Fibroblast of lung (primary cell): ENCODE results near the gene FOXL3. TPM values are rescaled to one million over a fixed set of nuclear protein-coding genes. Genes with fewer than 3 reads are reported as not detected.

Experiments used
- DNase-seq, 2 donors: peaks; one replicate each; pipeline versions ENCODE4 v3.0.0 to v3.0.0-alpha.2; 2010; ENCODE audit warnings: low read depth in 2 of 2
- H2AFZ ChIP-seq: 2 replicates; pipeline ENCODE4 v1.5.1; 2012; ENCODE audit warnings: low read length, control low read depth, inconsistent platforms
- H3K27ac ChIP-seq: 2 replicates; pipeline ENCODE4 v1.5.1; 2011; ENCODE audit warnings: low read length, control low read depth; ENCODE audit not compliant: insufficient read depth
- H3K27me3 ChIP-seq: 2 replicates; pipeline ENCODE4 v1.5.1; 2011; ENCODE audit warnings: mild to moderate bottlenecking, low read length; ENCODE audit not compliant: control insufficient read depth, insufficient read depth
- H3K36me3 ChIP-seq: 2 replicates; pipeline ENCODE4 v1.5.1; 2011; ENCODE audit warnings: low read length; ENCODE audit not compliant: control insufficient read depth, insufficient read depth
- H3K4me1 ChIP-seq: 2 replicates; pipeline ENCODE4 v1.5.1; 2011; ENCODE audit warnings: low read length; ENCODE audit not compliant: control insufficient read depth, insufficient read depth; ENCODE audit errors: extremely low read depth
- H3K4me2 ChIP-seq: 2 replicates; pipeline ENCODE4 v1.5.1; 2011; ENCODE audit warnings: low read length, control low read depth; ENCODE audit not compliant: insufficient read depth; ENCODE audit errors: extremely low read depth
- H3K4me3 ChIP-seq, 4 experiments: fragments of 200-600 bp in 1 of 4; sonication (generic) in 1 of 4; replicated peaks in 1 of 4; 2 replicates each; pipeline ENCODE4 v1.5.1; 2011 to 2016; ENCODE audit warnings: low read length in 4 of 4, low read depth in 3 of 4, mild to moderate bottlenecking in 3 of 4, control low read depth in 2 of 4, inconsistent platforms in 1 of 4, mixed read lengths in 1 of 4; ENCODE audit not compliant: insufficient read depth in 1 of 4; ENCODE audit errors: control extremely low read depth in 1 of 4
- H3K79me2 ChIP-seq: 2 replicates; pipeline ENCODE4 v1.5.1; 2012; ENCODE audit warnings: mild to moderate bottlenecking, low read length, inconsistent platforms; ENCODE audit not compliant: control insufficient read depth, insufficient read depth
- H3K9ac ChIP-seq: 2 replicates; pipeline ENCODE4 v1.5.1; 2011; ENCODE audit warnings: mild to moderate bottlenecking, low read length, control low read depth; ENCODE audit not compliant: insufficient read depth
- H3K9me3 ChIP-seq: 2 replicates; pipeline ENCODE4 v1.5.1; 2012; ENCODE audit warnings: low read depth, low read length; ENCODE audit not compliant: control insufficient read depth, insufficient read depth
- H4K20me1 ChIP-seq: 2 replicates; pipeline ENCODE4 v1.5.1; 2011; ENCODE audit warnings: low read length; ENCODE audit not compliant: control insufficient read depth, insufficient read depth; ENCODE audit errors: extremely low read depth
- EZH2 ChIP-seq: IDR thresholded peaks from 2 replicates; pipeline ENCODE4 v1.5.1; 2012; ENCODE audit warnings: low read length, control low read depth, mild to moderate bottlenecking; ENCODE audit errors: missing control alignments
- polyA plus RNA-seq, 2 donors: library from polyadenylated mRNA; depleted of rRNA in 1 of 2; stranded (reverse) in 1 of 2; unstranded in 1 of 2; fragments of >200 nt; gene quantifications; 2 replicates each; pipeline ENCODE4 v1.2.1, GENCODE V29; 2011 to 2012; ENCODE audit warnings: missing spikeins in 1 of 2
- total RNA-seq: library from RNA; depleted of rRNA; stranded (reverse); fragments of >200 nt; gene quantifications from 2 replicates; pipeline ENCODE4 v1.2.1, GENCODE V29; 2014
- TF ChIP-seq, protein P1 (sequence below), 2 donors: IDR thresholded peaks in 1 of 2; conservative IDR thresholded peaks in 1 of 2; 1 replicate in 1 of 2; 2 replicates in 1 of 2; pipeline ENCODE4 v1.5.1; 2011 to 2012; ENCODE audit warnings: low read length in 2 of 2, control low read depth in 1 of 2, inconsistent platforms in 1 of 2, low read depth in 1 of 2, mild to moderate bottlenecking in 1 of 2

Gene FOXL3
- total and polyA plus RNA-seq, 2 donors (not counting 1 experiment from before 2014, with no cell fraction given), result not detected

DNA sequence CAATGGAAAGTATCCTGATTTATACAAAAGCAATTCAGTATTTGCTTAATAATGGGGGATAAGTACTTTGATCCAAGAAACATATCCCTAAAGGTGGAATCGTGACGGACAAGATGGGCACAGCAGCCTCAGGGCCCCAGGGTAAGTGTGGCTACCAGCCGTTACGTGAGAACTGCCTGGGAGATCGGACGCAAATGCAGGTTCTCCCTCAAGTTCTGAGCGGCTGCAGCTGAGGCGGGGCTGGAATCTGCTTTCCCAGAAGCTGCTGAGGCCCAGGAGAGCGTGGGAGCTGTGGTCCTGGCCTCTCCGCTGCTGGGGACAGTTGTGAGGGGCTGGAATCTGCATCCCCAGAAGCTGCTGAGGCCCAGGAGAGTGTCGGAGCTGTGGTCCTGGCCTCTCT is 13.5 kb downstream of the FOXL3 start:
- Histone ChIP-seq H3K27me3 (no peaks in the 10 kb centered on the region), H4K20me1 (no peaks in the 10 kb centered on the region), H3K79me2 (no peaks in the 10 kb centered on the region), H3K4me3 (no peak overlapping the region), H3K4me2 (no peak overlapping the region), H3K9ac (no peak overlapping the region), H3K36me3 (no peaks in the 10 kb centered on the region), H3K4me1 (no peaks in the 10 kb centered on the region), H3K27ac (no peak overlapping the region), H3K9me3 (peaks cover 5% of the 10 kb centered on the region), H2AFZ (no peak overlapping the region)
- no peak for TF ChIP-seq EZH2
- TF ChIP-seq, protein P1, sequence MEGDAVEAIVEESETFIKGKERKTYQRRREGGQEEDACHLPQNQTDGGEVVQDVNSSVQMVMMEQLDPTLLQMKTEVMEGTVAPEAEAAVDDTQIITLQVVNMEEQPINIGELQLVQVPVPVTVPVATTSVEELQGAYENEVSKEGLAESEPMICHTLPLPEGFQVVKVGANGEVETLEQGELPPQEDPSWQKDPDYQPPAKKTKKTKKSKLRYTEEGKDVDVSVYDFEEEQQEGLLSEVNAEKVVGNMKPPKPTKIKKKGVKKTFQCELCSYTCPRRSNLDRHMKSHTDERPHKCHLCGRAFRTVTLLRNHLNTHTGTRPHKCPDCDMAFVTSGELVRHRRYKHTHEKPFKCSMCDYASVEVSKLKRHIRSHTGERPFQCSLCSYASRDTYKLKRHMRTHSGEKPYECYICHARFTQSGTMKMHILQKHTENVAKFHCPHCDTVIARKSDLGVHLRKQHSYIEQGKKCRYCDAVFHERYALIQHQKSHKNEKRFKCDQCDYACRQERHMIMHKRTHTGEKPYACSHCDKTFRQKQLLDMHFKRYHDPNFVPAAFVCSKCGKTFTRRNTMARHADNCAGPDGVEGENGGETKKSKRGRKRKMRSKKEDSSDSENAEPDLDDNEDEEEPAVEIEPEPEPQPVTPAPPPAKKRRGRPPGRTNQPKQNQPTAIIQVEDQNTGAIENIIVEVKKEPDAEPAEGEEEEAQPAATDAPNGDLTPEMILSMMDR (conservative IDR thresholded peaks at IDR 0.05 in 1 of 2, IDR thresholded peaks at IDR 0.05 in 1 of 2; ENCODE audit: low read depth in 1 of 2, low read length in 2 of 2), result no peak
- DNase-seq, result no peak

DNA sequence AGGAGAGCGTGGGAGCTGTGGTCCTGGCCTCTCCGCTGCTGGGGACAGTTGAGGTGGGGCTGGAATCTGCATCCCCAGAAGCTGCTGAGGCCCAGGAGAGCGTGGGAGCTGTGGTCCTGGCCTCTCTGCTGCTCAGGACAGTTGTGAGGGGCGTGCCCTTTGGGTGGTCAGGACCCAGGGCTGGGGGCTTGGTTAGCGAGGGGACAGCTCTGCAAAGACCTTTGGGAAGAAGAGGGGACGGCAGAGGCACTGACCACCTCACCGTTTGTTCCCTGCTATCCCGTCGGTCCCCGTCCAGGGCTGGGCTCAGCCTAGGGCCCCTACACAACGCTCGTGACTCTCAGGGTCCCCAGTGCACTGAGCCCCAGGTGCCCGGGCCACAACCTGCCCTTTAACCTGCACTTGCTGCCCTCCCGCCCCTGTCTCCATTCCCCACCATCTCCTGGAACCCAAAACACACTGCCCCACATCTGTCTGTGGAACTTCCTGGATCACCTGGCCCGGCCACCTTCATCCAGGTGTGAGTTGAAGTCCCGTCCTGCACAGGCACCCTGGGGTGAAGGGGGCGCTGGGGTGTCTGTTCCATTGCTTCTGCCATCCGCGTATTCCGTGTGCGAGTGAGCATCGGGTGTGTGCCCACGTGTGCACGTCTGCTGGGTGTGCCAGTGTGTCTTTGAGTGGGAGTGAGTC is 14.1 kb downstream of the FOXL3 start:
- Histone ChIP-seq H3K27ac (no peak overlapping the region), H3K9ac (no peak overlapping the region), H3K4me1 (no peaks in the 10 kb centered on the region), H3K36me3 (no peaks in the 10 kb centered on the region), H3K27me3 (no peaks in the 10 kb centered on the region), H4K20me1 (no peaks in the 10 kb centered on the region), H3K9me3 (peaks cover 5% of the 10 kb centered on the region), H3K4me3 (no peak overlapping the region), H2AFZ (no peak overlapping the region), H3K79me2 (no peaks in the 10 kb centered on the region), H3K4me2 (no peak overlapping the region)
- TF ChIP-seq, protein P1 (conservative IDR thresholded peaks at IDR 0.05 in 1 of 2, IDR thresholded peaks at IDR 0.05 in 1 of 2; ENCODE audit: low read depth in 1 of 2, low read length in 2 of 2), result no peak
- no peak for TF ChIP-seq EZH2
- DNase-seq, result no peak

DNA sequence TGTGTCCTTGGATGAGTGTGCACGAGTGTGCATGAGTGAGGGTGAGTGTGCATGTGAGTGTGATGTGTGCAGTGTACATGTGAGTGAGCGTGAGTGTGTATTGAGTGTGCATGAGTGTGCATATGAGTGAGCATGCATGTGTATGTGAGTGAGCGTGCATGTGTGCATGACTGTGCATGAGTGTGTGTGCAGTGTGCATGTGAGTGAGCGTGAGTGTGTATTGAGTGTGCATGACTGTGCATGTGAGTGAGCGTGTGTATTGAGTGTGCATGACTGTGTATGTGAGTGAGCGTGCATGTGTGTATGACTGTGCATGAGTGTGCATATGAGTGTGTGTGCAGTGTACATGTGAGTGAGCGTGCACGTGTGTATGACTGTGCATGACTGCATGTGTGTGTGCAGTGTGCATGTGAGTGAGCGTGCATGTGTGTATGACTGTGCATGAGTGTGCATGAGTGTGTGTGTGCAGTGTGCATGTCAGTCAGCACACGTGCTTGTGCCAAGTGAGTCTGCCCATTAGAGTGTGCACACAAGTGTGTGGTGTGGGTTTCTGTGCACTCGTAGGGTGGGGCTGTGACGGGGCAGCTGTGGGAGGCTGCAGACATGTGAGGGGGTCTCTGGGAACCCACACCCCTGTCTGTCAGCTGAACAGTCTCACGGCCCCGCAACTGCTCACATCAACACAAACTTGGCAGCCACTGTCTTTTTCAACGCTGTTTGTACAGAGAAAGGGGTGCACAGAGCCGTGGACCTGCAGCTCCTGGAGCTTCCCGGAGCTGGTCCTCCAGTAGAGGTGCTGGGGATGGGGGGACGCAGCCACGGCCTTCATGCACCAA is 14.8 kb downstream of the FOXL3 start:
- H3K4me2 ChIP-seq, result no peak overlapping the region
- no peak overlapping the region for H3K27ac ChIP-seq
- H3K9ac ChIP-seq, result no peak overlapping the region
- H3K36me3 ChIP-seq, result no peaks in the 10 kb centered on the region
- no peaks in the 10 kb centered on the region for H3K79me2 ChIP-seq
- peaks cover 5% of the 10 kb centered on the region for H3K9me3 ChIP-seq
- no peaks in the 10 kb centered on the region for H3K27me3 ChIP-seq
- H3K4me1 ChIP-seq, result no peaks in the 10 kb centered on the region
- no peak overlapping the region for H3K4me3 ChIP-seq
- no peaks in the 10 kb centered on the region for H4K20me1 ChIP-seq
- TF ChIP-seq EZH2, result no peak
- TF ChIP-seq, protein P1 (conservative IDR thresholded peaks at IDR 0.05 in 1 of 2, IDR thresholded peaks at IDR 0.05 in 1 of 2; ENCODE audit: low read depth in 1 of 2, low read length in 2 of 2), result no peak
- H2AFZ ChIP-seq, result no peak overlapping the region
- DNase-seq, result no peak
